ENCODE measurements around the gene SELENOW.
"Not testable (repeated sequence)": the region's sequence is repeated elsewhere in the genome, so short reads cannot be mapped to it uniquely, and the experiment has no call there.

Gene SELENOW

GRCh38 chr19:47802521-47803043, 24.1 kb downstream of the SELENOW start:
- no peaks in the 10 kb centered on the region for H3K9me3 ChIP-seq (ENCODE audit: control insufficient read depth, low read length)
- H2AFZ ChIP-seq, result no peak overlapping the region

GRCh38 chr19:47803148-47803547, 24.6 kb downstream of the SELENOW start:
- not testable (repeated sequence) for H3K9me3 ChIP-seq (ENCODE audit: control insufficient read depth, low read length); H3K4me2 ChIP-seq (ENCODE audit: low read length); H3K79me2 ChIP-seq; H3K27me3 ChIP-seq (ENCODE audit: control insufficient read depth, insufficient read depth, low read length); H3K4me3 ChIP-seq (ENCODE audit: low read depth, low read length); H3K27ac ChIP-seq; H3K36me3 ChIP-seq (ENCODE audit: control insufficient read depth, insufficient read depth, low read length); H3K9ac ChIP-seq; H2AFZ ChIP-seq; H3K4me1 ChIP-seq

More at GRCh38 chr19:47802521-47803043, 24.1 kb downstream of the SELENOW start:
- Histone ChIP-seq H3K9ac (no peak overlapping the region), H3K79me2 (no peaks in the 10 kb centered on the region), H3K27me3 (ENCODE audit: control insufficient read depth, insufficient read depth, low read length) (no peaks in the 10 kb centered on the region), H3K36me3 (ENCODE audit: control insufficient read depth, insufficient read depth, low read length) (no peaks in the 10 kb centered on the region), H3K4me2 (ENCODE audit: low read length) (no peak overlapping the region), H3K4me1 (no peaks in the 10 kb centered on the region), H3K4me3 (ENCODE audit: low read depth, low read length) (no peak overlapping the region), H3K27ac (no peak overlapping the region)
- TF ChIP-seq CTCF (IDR thresholded peaks at IDR 0.05), result no peak

- not testable (repeated sequence) for H2AFZ ChIP-seq
Measured at GRCh38 chr19:47803671-47804070, 25.2 kb downstream of the SELENOW start.

GRCh38 chr19:47804451-47804850, 25.9 kb downstream of the SELENOW start, which contains the start of gene TPRX1:
TPRX1 (minus strand) TSS chr19:47804551; CDS start chr19:47804539, 12 bp downstream.
- not testable (repeated sequence) for H3K9me3 ChIP-seq (ENCODE audit: control insufficient read depth, low read length); H3K9ac ChIP-seq; H3K79me2 ChIP-seq; H2AFZ ChIP-seq; H3K36me3 ChIP-seq (ENCODE audit: control insufficient read depth, insufficient read depth, low read length); H3K4me3 ChIP-seq (ENCODE audit: low read depth, low read length); H3K4me2 ChIP-seq (ENCODE audit: low read length); H3K4me1 ChIP-seq; H3K27me3 ChIP-seq (ENCODE audit: control insufficient read depth, insufficient read depth, low read length); H3K27ac ChIP-seq

More at GRCh38 chr19:47803671-47804070, 25.2 kb downstream of the SELENOW start:
- H3K9me3 ChIP-seq (ENCODE audit: control insufficient read depth, low read length); H3K4me2 ChIP-seq (ENCODE audit: low read length); H3K36me3 ChIP-seq (ENCODE audit: control insufficient read depth, insufficient read depth, low read length); H3K79me2 ChIP-seq; H3K27me3 ChIP-seq (ENCODE audit: control insufficient read depth, insufficient read depth, low read length); H3K4me3 ChIP-seq (ENCODE audit: low read depth, low read length); H3K27ac ChIP-seq; H3K4me1 ChIP-seq; H3K9ac ChIP-seq: not testable (repeated sequence)

- no peak overlapping the region for H3K27ac ChIP-seq
- no peak overlapping the region for H3K4me3 ChIP-seq (ENCODE audit: low read depth, low read length)
- no peaks in the 10 kb centered on the region for H3K9me3 ChIP-seq (ENCODE audit: control insufficient read depth, low read length)
- H3K27me3 ChIP-seq (ENCODE audit: control insufficient read depth, insufficient read depth, low read length), result no peaks in the 10 kb centered on the region
- H3K4me2 ChIP-seq (ENCODE audit: low read length), result no peak overlapping the region
- H3K36me3 ChIP-seq (ENCODE audit: control insufficient read depth, insufficient read depth, low read length), result no peaks in the 10 kb centered on the region
- no peaks in the 10 kb centered on the region for H3K4me1 ChIP-seq
- no peaks in the 10 kb centered on the region for H3K79me2 ChIP-seq
- TF ChIP-seq CTCF (IDR thresholded peaks at IDR 0.05), result no peak
- H3K9ac ChIP-seq, result no peak overlapping the region
- no peak overlapping the region for H2AFZ ChIP-seq
Measured at GRCh38 chr19:47805313-47805712, 26.8 kb downstream of the SELENOW start.

DNA sequence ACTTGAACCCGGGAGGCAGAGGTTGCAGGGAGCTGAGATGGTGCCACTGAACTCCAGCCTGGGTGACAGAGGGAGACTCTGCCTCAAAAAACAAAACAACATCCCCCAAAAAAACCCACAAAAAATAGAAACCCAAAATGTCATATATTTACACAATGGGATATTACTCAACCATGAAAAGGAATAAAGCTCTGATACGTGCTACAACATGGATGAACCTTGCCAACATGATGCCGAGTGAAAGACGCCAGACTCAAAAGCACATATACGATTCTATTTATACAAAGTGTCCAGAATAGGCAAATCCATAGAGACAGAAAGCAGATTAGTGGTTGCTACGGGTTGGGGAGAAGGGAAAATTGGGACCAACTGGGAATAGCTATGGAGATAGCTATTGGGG, 27.9 kb downstream of the SELENOW start:
- no peak overlapping the region for H3K27ac ChIP-seq
- no peaks in the 10 kb centered on the region for H3K36me3 ChIP-seq (ENCODE audit: control insufficient read depth, insufficient read depth, low read length)
- H3K4me1 ChIP-seq, result no peaks in the 10 kb centered on the region
- H3K9ac ChIP-seq, result no peak overlapping the region
- no peak for TF ChIP-seq CTCF (IDR thresholded peaks at IDR 0.05)
- H3K27me3 ChIP-seq (ENCODE audit: control insufficient read depth, insufficient read depth, low read length), result no peaks in the 10 kb centered on the region
- H2AFZ ChIP-seq, result no peak overlapping the region
- H3K9me3 ChIP-seq (ENCODE audit: control insufficient read depth, low read length), result no peaks in the 10 kb centered on the region
- H3K4me3 ChIP-seq (ENCODE audit: low read depth, low read length), result no peak overlapping the region
- no peak overlapping the region for H3K4me2 ChIP-seq (ENCODE audit: low read length)
- no peaks in the 10 kb centered on the region for H3K79me2 ChIP-seq

Measured in parathyroid adenoma (tissue), 2 donors.